NCI-H1092 treated with DMSO at 0.1 percent for 48 hours (cell line): ENCODE measurements around the gene C1GALT1.
"Not testable (repeated sequence)": the region's sequence is repeated elsewhere in the genome, so short reads cannot be mapped to it uniquely, and the experiment has no call there.

Source experiments
- DNase-seq: peaks from one replicate; lab custom pipeline; 2025; lab: John Stamatoyannopoulos, UW

C1GALT1 gene

GRCh38 chr7:7169296-7169695 is 13.0 kb upstream of the C1GALT1 start:
- no peak for DNase-seq

- no peak for DNase-seq
Observed at GRCh38 chr7:7173956-7174632, 8.2 kb upstream of the C1GALT1 start.

GRCh38 chr7:7175075-7175695 is 7.2 kb upstream of the C1GALT1 start:
- no peak for DNase-seq

- DNase-seq: no peak
Observed at GRCh38 chr7:7176406-7177043, 5.8 kb upstream of the C1GALT1 start.

GRCh38 chr7:7177044-7177517 is 5.3 kb upstream of the C1GALT1 start:
- DNase-seq: no peak

- no peak for DNase-seq
Observed at GRCh38 chr7:7178081-7178480, 4.3 kb upstream of the C1GALT1 start.

GRCh38 chr7:7178906-7179305 is 3.4 kb upstream of the C1GALT1 start:
- no peak for DNase-seq

GRCh38 chr7:7180725-7181449 is 1.5 kb upstream of the C1GALT1 start:
- no peak for DNase-seq

- DNase-seq: peak; percentile 87
Observed at GRCh38 chr7:7181519-7182155, 707 bp upstream of the C1GALT1 start.

GRCh38 chr7:7183061-7183837 is 905 bp downstream of the C1GALT1 start:
- peak; percentile 51 for DNase-seq

GRCh38 chr7:7183838-7184463 is 1.6 kb downstream of the C1GALT1 start:
- DNase-seq: no peak

GRCh38 chr7:7185371-7185989 is 3.1 kb downstream of the C1GALT1 start:
- no peak for DNase-seq

GRCh38 chr7:7188091-7188490 is 5.7 kb downstream of the C1GALT1 start:
- DNase-seq: no peak

- no peak for DNase-seq
Observed at GRCh38 chr7:7188742-7189141, 6.4 kb downstream of the C1GALT1 start.

GRCh38 chr7:7190142-7190541 is 7.8 kb downstream of the C1GALT1 start:
- no peak for DNase-seq

GRCh38 chr7:7191137-7191536 is 8.8 kb downstream of the C1GALT1 start:
- DNase-seq: no peak

- DNase-seq: not testable (repeated sequence)
Observed at GRCh38 chr7:7192798-7193788, 10.7 kb downstream of the C1GALT1 start.

GRCh38 chr7:7199592-7199991 is 17.2 kb downstream of the C1GALT1 start:
- DNase-seq: not testable (repeated sequence)

- not testable (repeated sequence) for DNase-seq
Observed at GRCh38 chr7:7200255-7200654, 17.9 kb downstream of the C1GALT1 start.
